K562 (cell line): ENCODE data around the gene HOXB5. TPM values are rescaled to one million over a fixed set of nuclear protein-coding genes. Genes with fewer than 3 reads are reported as not detected.

ENCODE experiments used
- FOSL1 ChIP-seq: fragments of 200-800 bp; sonication (Bioruptor generic); conservative IDR thresholded peaks from 2 replicates; pipeline ENCODE4 v1.6.1; 2016; ENCODE audit warnings: missing genetic modification characterization, missing compliant biosample characterization
- ZBTB11 ChIP-seq, 3 experiments: fragments of 200-800 bp in 1 of 3; fragments of 250-450 bp in 1 of 3; fragments of 450-650 bp in 1 of 3; sonication (Bioruptor Pico) in 1 of 3; sonication (Bioruptor generic) in 1 of 3; formaldehyde crosslinking in 1 of 3; IDR thresholded peaks; 2 replicates each; pipeline versions ENCODE4 v1.6.1 to v1.8.0; 2016 to 2022; ENCODE audit warnings: mild to moderate bottlenecking in 2 of 3, missing genetic modification characterization in 2 of 3, missing compliant biosample characterization in 1 of 3, moderate library complexity in 1 of 3
- ZNF318 ChIP-seq, 2 experiments: fragments of 450-650 bp; IDR thresholded peaks; 2 replicates each; pipeline ENCODE4 v1.6.1; 2016; ENCODE audit warnings: mild to moderate bottlenecking in 2 of 2, borderline replicate concordance in 1 of 2, low read depth in 1 of 2, moderate library complexity in 1 of 2
- ZNF512 ChIP-seq: IDR thresholded peaks from 2 replicates; pipeline ENCODE4 v1.6.1; 2016; ENCODE audit warnings: missing genetic modification characterization, missing compliant biosample characterization
- ZNF740 ChIP-seq, 3 experiments: fragments of 200-800 bp in 1 of 3; sonication (Bioruptor generic) in 1 of 3; sonication (generic) in 1 of 3; formaldehyde crosslinking in 1 of 3; IDR thresholded peaks; 2 replicates each; pipeline versions ENCODE4 v1.6.1 to v1.8.0; 2016 to 2022; ENCODE audit warnings: mild to moderate bottlenecking in 2 of 3, missing compliant biosample characterization in 2 of 3, missing genetic modification characterization in 2 of 3, missing genetic modification reagents in 1 of 3
- polyA plus RNA-seq, 8 experiments: library from polyadenylated mRNA; depleted of rRNA in 4 of 8; stranded (reverse) in 5 of 8; unstranded in 3 of 8; fragments of >200 nt; fragmentation: Nextera tagmentation in 2 of 8; fragmentation: Illumina TruSeq in 1 of 8; extraction: Ambion mirVana in 2 of 8; extraction: Trizol in 1 of 8; gene quantifications; 2 replicates each; pipeline versions ENCODE4 v1.2.1 to v1.2.3, GENCODE V29; 2011 to 2014; ENCODE audit warnings: inconsistent platforms in 1 of 8, missing spikeins in 1 of 8
- total RNA-seq, 7 experiments: library from RNA; depleted of rRNA in 6 of 7; stranded (reverse); fragments of >200 nt in 6 of 7; fragmentation: Illumina TruSeq in 2 of 7; extraction: Trizol in 2 of 7; gene quantifications; 2 replicates each; pipeline versions ENCODE4 v1.2.1 to v1.2.3, GENCODE V29; 2011 to 2021; ENCODE audit warnings: low replicate concordance in 1 of 7
- TF ChIP-seq, protein P1 (sequence below): fragments of 450-650 bp; IDR thresholded peaks from 2 replicates; pipeline ENCODE4 v1.6.1; 2014; ENCODE audit warnings: low read depth, mild to moderate bottlenecking, moderate library complexity, borderline replicate concordance

Gene HOXB5
- total and polyA plus RNA-seq, 9 of the 15 experiments (the other 6 are each of a cell fraction or from before 2014, with no cell fraction given): 0.24 to 2.7 (median 0.65) TPM

- TF ChIP-seq, protein P1, sequence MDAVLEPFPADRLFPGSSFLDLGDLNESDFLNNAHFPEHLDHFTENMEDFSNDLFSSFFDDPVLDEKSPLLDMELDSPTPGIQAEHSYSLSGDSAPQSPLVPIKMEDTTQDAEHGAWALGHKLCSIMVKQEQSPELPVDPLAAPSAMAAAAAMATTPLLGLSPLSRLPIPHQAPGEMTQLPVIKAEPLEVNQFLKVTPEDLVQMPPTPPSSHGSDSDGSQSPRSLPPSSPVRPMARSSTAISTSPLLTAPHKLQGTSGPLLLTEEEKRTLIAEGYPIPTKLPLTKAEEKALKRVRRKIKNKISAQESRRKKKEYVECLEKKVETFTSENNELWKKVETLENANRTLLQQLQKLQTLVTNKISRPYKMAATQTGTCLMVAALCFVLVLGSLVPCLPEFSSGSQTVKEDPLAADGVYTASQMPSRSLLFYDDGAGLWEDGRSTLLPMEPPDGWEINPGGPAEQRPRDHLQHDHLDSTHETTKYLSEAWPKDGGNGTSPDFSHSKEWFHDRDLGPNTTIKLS: peak; percentile 95
- TF ChIP-seq ZNF740 (CRISPR knock-in tag; IDR thresholded peaks at IDR 0.05) (peak; percentile 86), ZNF740 (tag; IDR thresholded peaks at IDR 0.05) (peak in 1 of 2 experiments; percentile 87; a peak in 2 of 4 replicates), ZBTB11 (CRISPR knock-in tag; IDR thresholded peaks at IDR 0.05) (peak in 1 of 3 experiments; percentile 86; a peak in 2 of 6 replicates), ZNF318 (IDR thresholded peaks at IDR 0.05; ENCODE audit: borderline replicate concordance in 1 of 2, low read depth in 1 of 2) (peak in 1 of 2 experiments; percentile 97; a peak in 2 of 4 replicates), FOSL1 (tag) (peak; percentile 70), ZNF512 (tag) (no peak)
Observed at GRCh38 chr17:48626245-48627117, 32.9 kb upstream of the HOXB5 start, which contains the start of gene HOXB9 (continued).
